Esophagus squamous epithelium (tissue), 5 donors: Measurements from ENCODE around the gene MAP6. TPM values are rescaled to one million over a fixed set of nuclear protein-coding genes. Genes with fewer than 3 reads are reported as not detected.

Experiments used
- DNase-seq: peaks from one replicate; lab custom pipeline; 2025; lab: John Stamatoyannopoulos, UW
- H3K27ac ChIP-seq, 4 donors: fragments of 200-600 bp; sonication (generic); one replicate each; pipeline ENCODE4 v1.5.1; 2016 to 2019; ENCODE audit warnings: mild to moderate bottlenecking in 1 of 4
- H3K27me3 ChIP-seq, 4 donors: fragments of 200-600 bp; sonication (generic); 1 replicate in 3 of 4; 2 replicates in 1 of 4; pipeline versions ENCODE4 v1.5.1 to v1.6.0; 2017 to 2021; ENCODE audit warnings: antibody characterized with exemption in 1 of 4
- H3K36me3 ChIP-seq, 3 donors: fragments of 200-600 bp; sonication (generic); one replicate each; pipeline ENCODE4 v1.5.1; 2016 to 2019
- H3K4me1 ChIP-seq, 3 donors: fragments of 200-600 bp; sonication (generic); one replicate each; pipeline ENCODE4 v1.5.1; 2017 to 2019
- H3K4me3 ChIP-seq, 4 donors: fragments of 200-600 bp; sonication (generic); 1 replicate in 3 of 4; 2 replicates in 1 of 4; pipeline ENCODE4 v1.5.1; 2016 to 2019; ENCODE audit warnings: mild to moderate bottlenecking in 2 of 4, moderate library complexity in 1 of 4
- H3K9me3 ChIP-seq, 3 donors: fragments of 200-600 bp; sonication (generic); one replicate each; pipeline ENCODE4 v1.5.1; 2016 to 2019
- CTCF ChIP-seq, 6 experiments: fragments of 450-650 bp in 4 of 6; fragments of 200-600 bp in 2 of 6; sonication (generic) in 2 of 6; IDR thresholded peaks; one replicate each; pipeline ENCODE4 v1.5.1; 2016 to 2019; ENCODE audit warnings: antibody characterized with exemption in 6 of 6, mild to moderate bottlenecking in 4 of 6, moderate library complexity in 4 of 6
- POLR2A ChIP-seq, 4 donors: fragments of 450-650 bp; IDR thresholded peaks; one replicate each; pipeline ENCODE4 v1.6.1; 2017; ENCODE audit warnings: antibody characterized with exemption in 4 of 4, mild to moderate bottlenecking in 4 of 4, moderate library complexity in 3 of 4
- WGBS, 2 donors: methylation state at CpG; one replicate each; pipeline ENCODE4 v1.1.5; 2018; 5-methylcytosine and 5-hydroxymethylcytosine counted together
- intact Hi-C: fragments of 100-400 bp; cut with DNase I; formaldehyde crosslinking; loops from one replicate; pipeline ENCODE4 v1.15.0; 2022
- total RNA-seq, 4 donors: library from RNA; depleted of rRNA; stranded (reverse); fragments of >200 nt; gene quantifications; one replicate each; pipeline ENCODE4 v1.1.0, GENCODE V29; 2016
- donor health status: DM: yes; HTN: yes; CAD: no.

MAP6 gene
- total RNA-seq, 4 donors from 2014 or later = 0.18 to 3.6 (median 0.34) TPM

- H3K9me3 ChIP-seq = no peaks in the 10 kb centered on the region
- H3K4me3 ChIP-seq = no peak overlapping the region
- no peak overlapping the region for H3K27ac ChIP-seq
- peaks cover 0 to 13% (median 0%) of the 10 kb centered on the region in 4 donors for H3K27me3 ChIP-seq
- WGBS, 2 donors = 90 to 92% methylated on average over 8 of the region's 8 CpGs
- TF ChIP-seq CTCF (IDR thresholded peaks at IDR 0.05) (no peak), POLR2A (IDR thresholded peaks at IDR 0.05) (no peak)
- no peak for DNase-seq
- H3K4me1 ChIP-seq = no peaks in the 10 kb centered on the region
- H3K36me3 ChIP-seq = no peaks in the 10 kb centered on the region
- intact Hi-C loops = no loop called here
Observed at GRCh38 chr11:75626889-75627529, 41.8 kb downstream of the MAP6 start.

GRCh38 chr11:75625991-75626888 lies 42.6 kb downstream of the MAP6 start:
- Histone ChIP-seq H3K36me3 (no peaks in the 10 kb centered on the region), H3K27ac (no peak overlapping the region), H3K4me3 (no peak overlapping the region), H3K4me1 (no peaks in the 10 kb centered on the region), H3K9me3 (no peaks in the 10 kb centered on the region), H3K27me3 (peaks cover 0 to 6% (median 0%) of the 10 kb centered on the region in 4 donors)
- intact Hi-C loops = no loop called here
- DNase-seq = no peak
- TF ChIP-seq POLR2A (IDR thresholded peaks at IDR 0.05) (no peak), CTCF (IDR thresholded peaks at IDR 0.05) (no peak)
- 79 to 93% methylated on average over 7 to 8 of the region's 8 CpGs for WGBS, 2 donors

- intact Hi-C loops = no loop called here
- WGBS, 2 donors = 80 to 85% methylated on average over 2 to 3 of the region's 4 CpGs
- Histone ChIP-seq H3K27me3 (peaks cover 0 to 4% (median 0%) of the 10 kb centered on the region in 4 donors), H3K36me3 (no peaks in the 10 kb centered on the region), H3K9me3 (no peaks in the 10 kb centered on the region), H3K4me1 (no peaks in the 10 kb centered on the region), H3K27ac (no peak overlapping the region), H3K4me3 (no peak overlapping the region)
- DNase-seq = no peak
- TF ChIP-seq POLR2A (IDR thresholded peaks at IDR 0.05) = no peak
Observed at GRCh38 chr11:75625021-75625420, 43.8 kb downstream of the MAP6 start.

GRCh38 chr11:75616281-75616680 lies 52.6 kb downstream of the MAP6 start:
- Histone ChIP-seq H3K27me3 (peaks cover 0 to 13% (median 0%) of the 10 kb centered on the region in 4 donors), H3K9me3 (peaks cover 0 to 7% (median 0%) of the 10 kb centered on the region in 3 donors), H3K36me3 (no peaks in the 10 kb centered on the region), H3K27ac (no peak overlapping the region), H3K4me3 (no peak overlapping the region), H3K4me1 (no peaks in the 10 kb centered on the region)
- TF ChIP-seq CTCF (IDR thresholded peaks at IDR 0.05) = no peak
- TF ChIP-seq POLR2A (IDR thresholded peaks at IDR 0.05) = no peak
- DNase-seq = no peak
- WGBS, 2 donors = 70 to 78% methylated on average over 5 of the region's 5 CpGs
- intact Hi-C loops = no loop called here

GRCh38 chr11:75615751-75616150 lies 53.1 kb downstream of the MAP6 start:
- no peak for DNase-seq
- peaks cover 0 to 16% (median 0%) of the 10 kb centered on the region in 4 donors for H3K27me3 ChIP-seq
- WGBS, 2 donors = 64 to 69% methylated on average over 7 of the region's 7 CpGs
- no peaks in the 10 kb centered on the region for H3K4me1 ChIP-seq
- TF ChIP-seq CTCF (IDR thresholded peaks at IDR 0.05) (no peak), POLR2A (IDR thresholded peaks at IDR 0.05) (no peak)
- intact Hi-C loops = no loop called here
- no peak overlapping the region for H3K4me3 ChIP-seq
- no peaks in the 10 kb centered on the region for H3K36me3 ChIP-seq
- H3K9me3 ChIP-seq = peaks cover 0 to 7% (median 0%) of the 10 kb centered on the region in 3 donors
- H3K27ac ChIP-seq = no peak overlapping the region
